Dendritic cell treated with granulocyte-macrophage colony-stimulating factor and Interleukin-4, amounts not matched to agents 40 ng/mL and 50 ng/mL, for 4 days (primary cell): ENCODE measurements around the gene KCNG2.

ENCODE experiments used
- H3K27ac Mint-ChIP-seq: one replicate; pipeline ENCODE4 v1.8.0; 2022; ENCODE audit warnings: mild to moderate bottlenecking, mixed read lengths
- H3K27me3 Mint-ChIP-seq: one replicate; pipeline ENCODE4 v1.8.0; 2022; ENCODE audit warnings: mild to moderate bottlenecking, mixed read lengths
- H3K36me3 Mint-ChIP-seq: one replicate; pipeline ENCODE4 v1.8.0; 2022; ENCODE audit warnings: low read depth, mixed read lengths
- H3K4me1 Mint-ChIP-seq: one replicate; pipeline ENCODE4 v1.8.0; 2022; ENCODE audit warnings: low read depth, mixed read lengths
- H3K4me3 Mint-ChIP-seq: one replicate; pipeline ENCODE4 v1.8.0; 2022; ENCODE audit warnings: mild to moderate bottlenecking, moderate library complexity, mixed read lengths
- H3K9me3 Mint-ChIP-seq: one replicate; pipeline ENCODE4 v1.8.0; 2022; ENCODE audit warnings: mixed read lengths
- intact Hi-C: fragments of 100-400 bp; cut with micrococcal nuclease; formaldehyde crosslinking; loops from one replicate; pipeline ENCODE4 v1.15.0; 2022

Gene KCNG2

GRCh38 chr18:79910563-79911343, 113.0 kb downstream of the KCNG2 start:
- peaks cover 13% of the 10 kb centered on the region for H3K9me3 Mint-ChIP-seq
- no peak overlapping the region for H3K4me3 Mint-ChIP-seq
- intact Hi-C loops = no loop called here
- peaks cover 99% of the 10 kb centered on the region for H3K36me3 Mint-ChIP-seq
- H3K4me1 Mint-ChIP-seq = peaks cover 5% of the 10 kb centered on the region
- H3K27ac Mint-ChIP-seq = no peak overlapping the region
- no peaks in the 10 kb centered on the region for H3K27me3 Mint-ChIP-seq

- intact Hi-C loops = no loop called here
- Mint-ChIP-seq H3K4me1 (peaks cover 5% of the 10 kb centered on the region), H3K36me3 (peaks cover 99% of the 10 kb centered on the region)
These were observed 113.9 kb downstream of the KCNG2 start for GRCh38 chr18:79911344-79912270.

GRCh38 chr18:79912409-79912991, 114.8 kb downstream of the KCNG2 start:
- Mint-ChIP-seq H3K4me1 (peaks cover 5% of the 10 kb centered on the region), H3K36me3 (peaks cover 100% of the 10 kb centered on the region), H3K27me3 (no peaks in the 10 kb centered on the region), H3K9me3 (peaks cover 30% of the 10 kb centered on the region), H3K4me3 (no peak overlapping the region), H3K27ac (no peak overlapping the region)
- intact Hi-C loops = no loop called here

More at GRCh38 chr18:79911344-79912270, 113.9 kb downstream of the KCNG2 start:
- no peak overlapping the region for H3K4me3 Mint-ChIP-seq
- peaks cover 21% of the 10 kb centered on the region for H3K9me3 Mint-ChIP-seq
- no peak overlapping the region for H3K27ac Mint-ChIP-seq
- no peaks in the 10 kb centered on the region for H3K27me3 Mint-ChIP-seq

GRCh38 chr18:79912994-79913831, 115.5 kb downstream of the KCNG2 start:
- Mint-ChIP-seq H3K27ac (no peak overlapping the region), H3K4me1 (peaks cover 2% of the 10 kb centered on the region), H3K36me3 (peaks cover 100% of the 10 kb centered on the region), H3K9me3 (peaks cover 33% of the 10 kb centered on the region), H3K4me3 (no peak overlapping the region), H3K27me3 (no peaks in the 10 kb centered on the region)
- intact Hi-C loops = no loop called here

GRCh38 chr18:79914614-79915160, 116.9 kb downstream of the KCNG2 start:
- Mint-ChIP-seq H3K4me1 (no peaks in the 10 kb centered on the region), H3K9me3 (peaks cover 36% of the 10 kb centered on the region), H3K27me3 (no peaks in the 10 kb centered on the region), H3K4me3 (no peak overlapping the region), H3K27ac (no peak overlapping the region), H3K36me3 (peaks cover 100% of the 10 kb centered on the region)
- intact Hi-C loops = no loop called here

GRCh38 chr18:79915161-79916127, 117.7 kb downstream of the KCNG2 start:
- no peak overlapping the region for H3K4me3 Mint-ChIP-seq
- intact Hi-C loops = no loop called here
- peaks cover 97% of the 10 kb centered on the region for H3K36me3 Mint-ChIP-seq

GRCh38 chr18:79916128-79916494, 118.4 kb downstream of the KCNG2 start:
- H3K27ac Mint-ChIP-seq = no peak overlapping the region
- H3K9me3 Mint-ChIP-seq = peaks cover 40% of the 10 kb centered on the region
- peaks cover 94% of the 10 kb centered on the region for H3K36me3 Mint-ChIP-seq
- intact Hi-C loops = no loop called here
- H3K27me3 Mint-ChIP-seq = no peaks in the 10 kb centered on the region
- no peak overlapping the region for H3K4me3 Mint-ChIP-seq
- H3K4me1 Mint-ChIP-seq = no peaks in the 10 kb centered on the region

More at GRCh38 chr18:79915161-79916127, 117.7 kb downstream of the KCNG2 start:
- Mint-ChIP-seq H3K9me3 (peaks cover 40% of the 10 kb centered on the region), H3K27ac (no peak overlapping the region), H3K27me3 (no peaks in the 10 kb centered on the region), H3K4me1 (no peaks in the 10 kb centered on the region)

- Mint-ChIP-seq H3K4me3 (no peak overlapping the region), H3K36me3 (peaks cover 93% of the 10 kb centered on the region), H3K27me3 (no peaks in the 10 kb centered on the region), H3K9me3 (peaks cover 44% of the 10 kb centered on the region), H3K27ac (no peak overlapping the region), H3K4me1 (no peaks in the 10 kb centered on the region)
- intact Hi-C loops = no loop called here
These were observed 118.9 kb downstream of the KCNG2 start for GRCh38 chr18:79916546-79917168.

- H3K9me3 Mint-ChIP-seq = peaks cover 49% of the 10 kb centered on the region
- H3K36me3 Mint-ChIP-seq = peaks cover 93% of the 10 kb centered on the region
- no peak overlapping the region for H3K27ac Mint-ChIP-seq
- H3K27me3 Mint-ChIP-seq = no peaks in the 10 kb centered on the region
- H3K4me1 Mint-ChIP-seq = no peaks in the 10 kb centered on the region
- intact Hi-C loops = no loop called here
- H3K4me3 Mint-ChIP-seq = no peak overlapping the region
These were observed 119.6 kb downstream of the KCNG2 start for GRCh38 chr18:79917169-79917852.

- H3K27ac Mint-ChIP-seq = no peak overlapping the region
- H3K36me3 Mint-ChIP-seq = peaks cover 93% of the 10 kb centered on the region
- H3K9me3 Mint-ChIP-seq = peaks cover 49% of the 10 kb centered on the region
- intact Hi-C loops = no loop called here
- H3K4me3 Mint-ChIP-seq = no peak overlapping the region
- H3K27me3 Mint-ChIP-seq = no peaks in the 10 kb centered on the region
- H3K4me1 Mint-ChIP-seq = no peaks in the 10 kb centered on the region
These were observed 120.3 kb downstream of the KCNG2 start for GRCh38 chr18:79917853-79918614.

GRCh38 chr18:79918615-79919011, 120.9 kb downstream of the KCNG2 start:
- Mint-ChIP-seq H3K27ac (no peak overlapping the region), H3K27me3 (no peaks in the 10 kb centered on the region), H3K9me3 (peaks cover 54% of the 10 kb centered on the region), H3K36me3 (peaks cover 93% of the 10 kb centered on the region), H3K4me1 (no peaks in the 10 kb centered on the region), H3K4me3 (no peak overlapping the region)
- intact Hi-C loops = no loop called here
